DMS153 treated with DMSO at 0.1 percent for 48 hours (cell line): ENCODE data around the gene ZFYVE28.
"Not testable (repeated sequence)": the region's sequence is repeated elsewhere in the genome, so short reads cannot be mapped to it uniquely, and the experiment has no call there.

Experiments used
- DNase-seq: peaks from one replicate; lab custom pipeline; 2025; ENCODE audit not compliant: unreplicated experiment; lab: John Stamatoyannopoulos, UW

The ZFYVE28 gene

GRCh38 chr4:2231082-2231481 lies 187.4 kb downstream of the ZFYVE28 start:
- no peak for DNase-seq

GRCh38 chr4:2226261-2226660 lies 192.2 kb downstream of the ZFYVE28 start:
- DNase-seq, result no peak

GRCh38 chr4:2222838-2223237 lies 195.6 kb downstream of the ZFYVE28 start:
- DNase-seq, result no peak

GRCh38 chr4:2221378-2221777 lies 197.1 kb downstream of the ZFYVE28 start:
- DNase-seq, result not testable (repeated sequence)

GRCh38 chr4:2220016-2220630 lies 198.3 kb downstream of the ZFYVE28 start:
- DNase-seq, result peak; percentile 52
